MM.1S (cell line): ENCODE measurements around the gene DNAJC22.

Source experiments
- DNase-seq: peaks from one replicate; pipeline ENCODE4 v3.0.0-alpha.2; 2015
- H2AFZ ChIP-seq: fragments of 300-600 bp; sonication (generic); 2 replicates; pipeline ENCODE4 v1.6.0; 2016; ENCODE audit warnings: antibody characterized with exemption, low read length
- H3F3A ChIP-seq: fragments of 300-600 bp; sonication (generic); 2 replicates; pipeline ENCODE4 v1.6.1; 2016; ENCODE audit warnings: mild to moderate bottlenecking, antibody characterized with exemption, low read length, moderate library complexity, mixed read lengths; ENCODE audit not compliant: insufficient read depth
- H3K27ac ChIP-seq: fragments of 300-600 bp; sonication (generic); 2 replicates; pipeline ENCODE4 v1.5.1; 2016; ENCODE audit warnings: mild to moderate bottlenecking, low read length
- H3K27me3 ChIP-seq: fragments of 300-600 bp; sonication (generic); replicated peaks from 2 replicates; pipeline ENCODE4 v1.6.0; 2016; ENCODE audit warnings: low read length; ENCODE audit not compliant: insufficient read depth
- H3K36me3 ChIP-seq: fragments of 300-600 bp; sonication (generic); replicated peaks from 2 replicates; pipeline ENCODE4 v1.6.1; 2016; ENCODE audit warnings: mild to moderate bottlenecking, low read length, mixed read lengths; ENCODE audit not compliant: insufficient read depth
- H3K4me1 ChIP-seq: fragments of 300-600 bp; sonication (generic); 2 replicates; pipeline ENCODE4 v1.6.1; 2016; ENCODE audit warnings: low read length, mixed read lengths
- H3K4me2 ChIP-seq: fragments of 300-600 bp; sonication (generic); 2 replicates; pipeline ENCODE4 v1.6.0; 2016; ENCODE audit warnings: low read depth, low read length
- H3K4me3 ChIP-seq: fragments of 300-600 bp; sonication (generic); 2 replicates; pipeline ENCODE4 v1.5.1; 2016; ENCODE audit warnings: low read length, mixed read lengths
- H3K79me2 ChIP-seq: fragments of 300-600 bp; sonication (generic); 2 replicates; pipeline ENCODE4 v1.6.1; 2016; ENCODE audit warnings: mixed run types, low read length, mixed read lengths
- H3K9ac ChIP-seq: fragments of 300-600 bp; sonication (generic); 2 replicates; pipeline ENCODE4 v1.6.1; 2016; ENCODE audit warnings: low read length, mixed read lengths
- H3K9me2 ChIP-seq: fragments of 300-600 bp; sonication (generic); replicated peaks from 2 replicates; pipeline ENCODE4 v1.6.1; 2016; ENCODE audit warnings: mild to moderate bottlenecking, low read length, mixed read lengths; ENCODE audit not compliant: insufficient read depth
- H3K9me3 ChIP-seq: fragments of 300-600 bp; sonication (generic); replicated peaks from 2 replicates; pipeline ENCODE4 v1.6.1; 2016; ENCODE audit warnings: mild to moderate bottlenecking, low read length, mixed read lengths; ENCODE audit not compliant: insufficient read depth
- H4K20me1 ChIP-seq: fragments of 300-600 bp; sonication (generic); 2 replicates; pipeline ENCODE4 v1.6.1; 2016; ENCODE audit warnings: mild to moderate bottlenecking, low read length, moderate library complexity, mixed read lengths; ENCODE audit not compliant: insufficient read depth
- CTCF ChIP-seq: fragments of 300-600 bp; sonication (generic); IDR thresholded peaks from 2 replicates; pipeline ENCODE4 v1.5.1; 2016; ENCODE audit warnings: antibody characterized with exemption, low read length, mixed read lengths
- EZH2 ChIP-seq: fragments of 300-600 bp; sonication (generic); optimal IDR thresholded peaks from 2 replicates; pipeline ENCODE3; 2017; ENCODE audit warnings: low read depth, mild to moderate bottlenecking, antibody characterized with exemption, low read length, mixed read lengths
- EZH2phosphoT487 ChIP-seq: fragments of 300-600 bp; sonication (generic); IDR thresholded peaks from 2 replicates; pipeline ENCODE4 v1.6.1; 2018; ENCODE audit warnings: antibody characterized with exemption, low read length

DNAJC22 gene

GRCh38 chr12:49359671-49360070 is 13.0 kb downstream of the DNAJC22 start:
- no peaks in the 10 kb centered on the region for H3K79me2 ChIP-seq
- H3K4me1 ChIP-seq: peaks cover 5% of the 10 kb centered on the region; the same call in 1 of the 2 replicates
- no peak overlapping the region for H2AFZ ChIP-seq
- H4K20me1 ChIP-seq: no peaks in the 10 kb centered on the region
- no peaks in the 10 kb centered on the region for H3K9me2 ChIP-seq
- H3K9ac ChIP-seq: no peak overlapping the region
- no peak for DNase-seq
- no peak overlapping the region for H3K4me3 ChIP-seq
- TF ChIP-seq CTCF (no peak), EZH2 (no peak), EZH2phosphoT487 (no peak)
- no peaks in the 10 kb centered on the region for H3F3A ChIP-seq
- H3K4me2 ChIP-seq: no peak overlapping the region
- H3K36me3 ChIP-seq: no peaks in the 10 kb centered on the region
- H3K9me3 ChIP-seq: no peaks in the 10 kb centered on the region
- no peaks in the 10 kb centered on the region for H3K27me3 ChIP-seq
- H3K27ac ChIP-seq: no peak overlapping the region

GRCh38 chr12:49362077-49362476 is 15.4 kb downstream of the DNAJC22 start:
- Histone ChIP-seq H3K9me2 (no peaks in the 10 kb centered on the region), H3K79me2 (peaks cover 5% of the 10 kb centered on the region; the same call in 1 of the 2 replicates), H3K36me3 (no peaks in the 10 kb centered on the region), H4K20me1 (no peaks in the 10 kb centered on the region), H3K4me2 (no peak overlapping the region), H2AFZ (no peak overlapping the region), H3K27me3 (no peaks in the 10 kb centered on the region), H3K4me1 (peaks cover 5% of the 10 kb centered on the region; the same call in 1 of the 2 replicates), H3K9ac (no peak overlapping the region), H3K9me3 (no peaks in the 10 kb centered on the region), H3F3A (peaks cover 9% of the 10 kb centered on the region; the same call in 1 of the 2 replicates), H3K4me3 (no peak overlapping the region), H3K27ac (no peak overlapping the region)
- TF ChIP-seq EZH2phosphoT487: no peak
- no peak for TF ChIP-seq CTCF
- TF ChIP-seq EZH2: no peak
- no peak for DNase-seq

DNA sequence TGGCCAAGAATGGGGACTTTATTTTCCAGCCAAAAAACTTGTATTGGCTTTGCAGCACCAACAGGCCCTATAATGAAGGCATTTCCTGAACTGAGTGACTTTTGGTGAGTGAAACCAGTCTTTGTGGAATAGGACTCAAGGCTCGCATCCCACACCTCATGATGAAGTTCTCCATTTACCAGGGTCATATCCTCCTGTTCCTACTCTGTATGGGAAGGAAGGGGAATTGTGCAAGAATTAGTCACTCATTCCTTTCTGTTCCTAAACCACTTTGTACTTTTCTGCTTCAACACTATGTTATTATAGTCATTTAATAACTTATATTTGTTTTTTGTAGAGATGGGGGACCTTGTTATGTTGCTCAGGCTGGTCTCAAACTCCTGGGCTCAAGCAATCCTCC is 18.3 kb downstream of the DNAJC22 start:
- Histone ChIP-seq H3K27ac (no peak overlapping the region), H3K9ac (no peak overlapping the region), H3K4me1 (peaks cover 5% of the 10 kb centered on the region), H3K9me3 (no peaks in the 10 kb centered on the region), H3K36me3 (no peaks in the 10 kb centered on the region), H3F3A (peaks cover 32% of the 10 kb centered on the region), H4K20me1 (no peaks in the 10 kb centered on the region), H2AFZ (no peak overlapping the region), H3K79me2 (peaks cover 30% of the 10 kb centered on the region), H3K9me2 (no peaks in the 10 kb centered on the region), H3K4me2 (no peak overlapping the region), H3K27me3 (no peaks in the 10 kb centered on the region), H3K4me3 (no peak overlapping the region)
- no peak for DNase-seq
- TF ChIP-seq CTCF (no peak), EZH2 (no peak), EZH2phosphoT487 (no peak)
